ENCODE results near the gene ZBTB47. TPM values are rescaled to one million over a fixed set of nuclear protein-coding genes. Genes with fewer than 3 reads are reported as not detected.

The ZBTB47 gene
- total RNA-seq, 4 donors from 2014 or later: 10.0 to 44.1 (median 19.7) TPM

DNA sequence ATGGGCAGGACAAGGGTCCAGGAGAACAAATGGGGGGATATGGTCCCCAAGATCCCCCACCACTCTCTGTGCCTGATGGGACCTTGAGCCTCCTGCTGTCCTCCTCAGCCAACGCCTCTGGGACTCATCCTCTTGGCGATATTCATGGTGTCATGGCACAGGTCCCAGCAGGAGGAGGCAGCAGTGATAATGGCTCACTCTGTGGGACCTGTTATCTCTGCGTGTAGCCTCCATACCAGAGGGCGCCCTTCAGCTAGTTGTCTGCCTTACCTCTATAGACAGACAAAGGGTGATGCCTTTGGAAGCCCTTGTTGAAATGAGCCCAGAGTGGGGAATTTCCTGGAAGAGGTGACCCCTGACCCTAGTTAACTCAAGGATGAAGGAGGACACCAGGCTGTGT is 7.4 kb downstream of the ZBTB47 start:
- Histone ChIP-seq H3K4me1 (peaks cover 0 to 10% (median 0%) of the 10 kb centered on the region in 4 donors), H3K27ac (no peak overlapping the region), H3K27me3 (no peaks in the 10 kb centered on the region), H3K9me3 (no peaks in the 10 kb centered on the region), H3K4me3 (no peak overlapping the region), H3K36me3 (no peaks in the 10 kb centered on the region)
- in situ Hi-C loops (cut with MboI; ENCODE audit: low pct_ligation_motif_present in 1 of 4, low pct_unique_long_range_greater_than_20kb in 1 of 4, low sequenced_read_pairs in 3 of 4): no loop called here
- TF ChIP-seq, protein P1, sequence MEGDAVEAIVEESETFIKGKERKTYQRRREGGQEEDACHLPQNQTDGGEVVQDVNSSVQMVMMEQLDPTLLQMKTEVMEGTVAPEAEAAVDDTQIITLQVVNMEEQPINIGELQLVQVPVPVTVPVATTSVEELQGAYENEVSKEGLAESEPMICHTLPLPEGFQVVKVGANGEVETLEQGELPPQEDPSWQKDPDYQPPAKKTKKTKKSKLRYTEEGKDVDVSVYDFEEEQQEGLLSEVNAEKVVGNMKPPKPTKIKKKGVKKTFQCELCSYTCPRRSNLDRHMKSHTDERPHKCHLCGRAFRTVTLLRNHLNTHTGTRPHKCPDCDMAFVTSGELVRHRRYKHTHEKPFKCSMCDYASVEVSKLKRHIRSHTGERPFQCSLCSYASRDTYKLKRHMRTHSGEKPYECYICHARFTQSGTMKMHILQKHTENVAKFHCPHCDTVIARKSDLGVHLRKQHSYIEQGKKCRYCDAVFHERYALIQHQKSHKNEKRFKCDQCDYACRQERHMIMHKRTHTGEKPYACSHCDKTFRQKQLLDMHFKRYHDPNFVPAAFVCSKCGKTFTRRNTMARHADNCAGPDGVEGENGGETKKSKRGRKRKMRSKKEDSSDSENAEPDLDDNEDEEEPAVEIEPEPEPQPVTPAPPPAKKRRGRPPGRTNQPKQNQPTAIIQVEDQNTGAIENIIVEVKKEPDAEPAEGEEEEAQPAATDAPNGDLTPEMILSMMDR (IDR thresholded peaks at IDR 0.05): no peak
- TF ChIP-seq EP300 (IDR thresholded peaks at IDR 0.05; ENCODE audit: low read depth): no peak
- TF ChIP-seq POLR2A (IDR thresholded peaks at IDR 0.05): no peak
- TF ChIP-seq POLR2AphosphoS5 (IDR thresholded peaks at IDR 0.05): no peak
- no peak for DNase-seq
- intact Hi-C loops (cut with DNase I; ENCODE audit: low total_unique reads): no loop called here
- 77% methylated on average over 4 of the region's 4 CpGs; no CpG with 5 or more reads in 1 of the 2 donors for WGBS, 2 donors (ENCODE audit: low coverage in 1 of 2)

DNA sequence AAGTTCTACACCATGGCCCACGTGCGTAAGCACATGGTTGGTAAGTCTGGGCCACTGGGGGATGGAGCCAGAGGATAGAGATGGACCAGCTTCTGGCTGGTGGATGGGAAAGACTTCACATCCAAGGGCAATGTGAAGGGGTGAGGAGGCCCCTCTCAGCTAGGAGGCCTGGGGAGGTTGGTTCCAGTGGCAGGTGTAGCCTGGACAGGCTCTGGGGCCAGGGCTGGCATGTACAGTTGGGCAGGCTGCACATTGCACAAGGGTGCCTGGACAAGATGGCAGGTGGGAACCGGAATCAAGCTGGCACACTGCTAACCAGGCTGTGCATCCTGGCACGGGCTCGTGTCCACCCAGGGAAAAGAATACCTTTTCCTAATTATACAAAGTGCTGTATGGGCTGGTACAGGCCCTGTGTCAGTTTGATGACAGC is 8.1 kb downstream of the ZBTB47 start:
- no peak overlapping the region for H3K27ac ChIP-seq
- peaks cover 0 to 15% (median 0%) of the 10 kb centered on the region in 4 donors for H3K4me1 ChIP-seq
- H3K4me3 ChIP-seq: no peak overlapping the region
- no peak for DNase-seq
- in situ Hi-C loops (cut with MboI; ENCODE audit: low pct_ligation_motif_present in 1 of 4, low pct_unique_long_range_greater_than_20kb in 1 of 4, low sequenced_read_pairs in 3 of 4): no loop called here
- H3K27me3 ChIP-seq: no peaks in the 10 kb centered on the region
- 88% methylated on average over 5 of the region's 5 CpGs; no CpG with 5 or more reads in 1 of the 2 donors for WGBS, 2 donors (ENCODE audit: low coverage in 1 of 2)
- TF ChIP-seq POLR2A (IDR thresholded peaks at IDR 0.05) (no peak), EP300 (IDR thresholded peaks at IDR 0.05; ENCODE audit: low read depth) (no peak), POLR2AphosphoS5 (IDR thresholded peaks at IDR 0.05) (no peak)
- TF ChIP-seq, protein P1 (IDR thresholded peaks at IDR 0.05): no peak
- intact Hi-C loops (cut with DNase I; ENCODE audit: low total_unique reads): no loop called here
- no peaks in the 10 kb centered on the region for H3K36me3 ChIP-seq
- H3K9me3 ChIP-seq: no peaks in the 10 kb centered on the region

DNA sequence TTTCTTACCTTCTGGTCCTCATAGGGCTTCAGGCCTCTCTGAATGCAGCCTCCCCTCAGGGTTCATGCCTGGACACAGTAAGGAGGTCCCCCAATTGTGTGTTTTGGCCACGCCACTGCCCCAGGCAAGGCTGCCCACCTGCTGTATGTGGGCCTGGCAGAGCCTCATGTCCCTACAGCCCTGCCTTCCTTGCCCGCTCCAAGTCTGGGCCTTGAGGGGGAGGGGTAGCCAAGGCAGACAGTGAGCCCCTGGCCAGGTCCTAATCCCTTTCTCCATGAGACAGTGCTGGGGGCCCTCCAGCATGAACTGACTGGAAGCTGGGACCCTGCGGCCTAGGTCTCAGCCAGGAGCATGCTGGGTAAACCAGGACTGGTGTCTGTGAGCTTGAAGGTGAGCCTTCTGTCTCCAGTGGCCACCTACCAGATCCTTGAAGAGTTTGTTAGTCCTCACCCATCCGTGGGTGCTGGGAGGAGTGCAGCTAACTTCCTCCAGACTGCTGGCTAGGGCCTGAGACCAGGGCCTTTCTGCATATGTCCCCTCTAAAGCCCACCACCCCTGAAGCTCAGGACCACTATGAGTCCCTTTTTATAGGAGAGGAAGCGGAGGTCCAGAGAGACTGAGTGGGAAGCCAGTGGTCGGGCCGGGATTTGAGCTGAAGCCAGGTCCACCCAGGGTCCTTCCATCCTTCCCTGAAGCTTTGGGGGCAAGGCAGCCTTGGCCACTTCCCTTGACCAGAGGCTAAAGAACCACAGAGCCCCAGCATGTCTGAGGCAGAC is 8.7 kb downstream of the ZBTB47 start:
- Histone ChIP-seq H3K27ac (no peak overlapping the region), H3K4me3 (no peak overlapping the region), H3K9me3 (no peaks in the 10 kb centered on the region), H3K27me3 (no peaks in the 10 kb centered on the region), H3K4me1 (peaks cover 0 to 19% (median 3%) of the 10 kb centered on the region in 4 donors), H3K36me3 (no peaks in the 10 kb centered on the region)
- TF ChIP-seq POLR2AphosphoS5 (IDR thresholded peaks at IDR 0.05) (no peak), POLR2A (IDR thresholded peaks at IDR 0.05) (no peak), EP300 (IDR thresholded peaks at IDR 0.05; ENCODE audit: low read depth) (no peak)
- TF ChIP-seq, protein P1 (IDR thresholded peaks at IDR 0.05): no peak
- WGBS, 2 donors (ENCODE audit: low coverage in 1 of 2): 83% methylated on average over 7 of the region's 7 CpGs; no CpG with 5 or more reads in 1 of the 2 donors
- intact Hi-C loops (cut with DNase I; ENCODE audit: low total_unique reads) (no loop called here), in situ Hi-C loops (cut with MboI; ENCODE audit: low pct_ligation_motif_present in 1 of 4, low pct_unique_long_range_greater_than_20kb in 1 of 4, low sequenced_read_pairs in 3 of 4) (no loop called here)
- no peak for DNase-seq

DNA sequence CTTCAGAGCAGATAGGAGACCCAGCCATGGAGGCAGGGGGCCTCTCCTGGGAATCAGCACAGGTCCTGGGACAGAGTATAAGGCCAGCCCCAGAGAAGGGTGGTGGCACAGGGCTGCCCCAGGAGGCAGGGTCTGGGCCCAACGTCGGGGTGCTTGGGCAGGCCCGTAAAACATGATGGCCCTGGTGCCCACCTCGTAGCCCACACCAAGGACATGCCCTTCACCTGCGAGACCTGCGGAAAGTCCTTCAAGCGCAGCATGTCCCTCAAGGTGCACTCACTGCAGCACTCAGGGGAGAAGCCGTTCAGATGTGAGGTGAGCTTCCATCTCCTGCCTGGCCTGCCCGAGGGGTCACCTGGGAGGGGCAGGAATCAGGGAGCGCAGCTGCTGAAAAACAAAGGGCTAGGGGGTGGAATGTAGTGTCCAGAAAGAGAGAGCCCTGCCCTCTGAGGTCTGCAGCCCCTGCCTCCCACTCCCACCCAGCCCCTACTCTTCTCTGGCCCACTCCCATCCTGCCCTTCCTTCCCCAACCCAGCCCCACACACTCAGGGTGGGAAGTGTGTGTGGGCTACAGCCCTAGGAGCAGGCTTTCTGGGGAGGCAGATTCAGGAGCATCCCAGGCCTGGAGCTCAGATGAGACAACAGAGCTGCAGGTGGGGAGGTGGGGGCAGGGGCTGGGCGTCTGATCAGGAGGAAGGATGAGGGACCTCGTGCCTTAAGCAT is 9.5 kb downstream of the ZBTB47 start:
- in situ Hi-C loops (cut with MboI; ENCODE audit: low pct_ligation_motif_present in 1 of 4, low pct_unique_long_range_greater_than_20kb in 1 of 4, low sequenced_read_pairs in 3 of 4): no loop called here
- intact Hi-C loops (cut with DNase I; ENCODE audit: low total_unique reads): no loop called here
- Histone ChIP-seq H3K27ac (no peak overlapping the region), H3K4me1 (peaks cover 0 to 26% (median 3%) of the 10 kb centered on the region in 4 donors), H3K36me3 (no peaks in the 10 kb centered on the region), H3K9me3 (no peaks in the 10 kb centered on the region), H3K27me3 (no peaks in the 10 kb centered on the region), H3K4me3 (no peak overlapping the region)
- TF ChIP-seq, protein P1 (IDR thresholded peaks at IDR 0.05): no peak
- TF ChIP-seq POLR2AphosphoS5 (IDR thresholded peaks at IDR 0.05) (no peak), POLR2A (IDR thresholded peaks at IDR 0.05) (no peak), EP300 (IDR thresholded peaks at IDR 0.05; ENCODE audit: low read depth) (no peak)
- DNase-seq: no peak
- 82% methylated on average over 10 of the region's 12 CpGs; no CpG with 5 or more reads in 1 of the 2 donors for WGBS, 2 donors (ENCODE audit: low coverage in 1 of 2)
